Spleen (tissue), 7 donors: Measurements from ENCODE around the gene RPTN.

Experiments used
- CTCF ChIP-seq, 11 experiments: fragments of 200-600 bp in 7 of 11; fragments of 450-650 bp in 4 of 11; sonication (generic) in 4 of 11; IDR thresholded peaks in 8 of 11; conservative IDR thresholded peaks in 3 of 11; 1 replicate in 7 of 11; 2 replicates in 4 of 11; pipeline versions ENCODE4 v1.4.0 to v1.8.0; 2016 to 2021; ENCODE audit warnings: antibody characterized with exemption in 11 of 11, inconsistent platforms in 4 of 11, mild to moderate bottlenecking in 1 of 11
- POLR2A ChIP-seq, 3 donors: fragments of 450-650 bp; IDR thresholded peaks; one replicate each; pipeline ENCODE4 v1.5.1; 2017; ENCODE audit warnings: antibody characterized with exemption in 3 of 3, mild to moderate bottlenecking in 1 of 3
- POLR2AphosphoS5 ChIP-seq, 3 donors: sonication (generic); formaldehyde crosslinking; IDR thresholded peaks; one replicate each; pipeline ENCODE4 v1.5.1; 2017; ENCODE audit warnings: antibody characterized with exemption in 3 of 3
- donor health status: DM: no; HTN: no; CAD: no; lungs with moderate emphysema.
- donor health status: DM: no; HTN: no; CAD: no.
- donor health status: DM: no; HTN: no; CAD: no.

DNA sequence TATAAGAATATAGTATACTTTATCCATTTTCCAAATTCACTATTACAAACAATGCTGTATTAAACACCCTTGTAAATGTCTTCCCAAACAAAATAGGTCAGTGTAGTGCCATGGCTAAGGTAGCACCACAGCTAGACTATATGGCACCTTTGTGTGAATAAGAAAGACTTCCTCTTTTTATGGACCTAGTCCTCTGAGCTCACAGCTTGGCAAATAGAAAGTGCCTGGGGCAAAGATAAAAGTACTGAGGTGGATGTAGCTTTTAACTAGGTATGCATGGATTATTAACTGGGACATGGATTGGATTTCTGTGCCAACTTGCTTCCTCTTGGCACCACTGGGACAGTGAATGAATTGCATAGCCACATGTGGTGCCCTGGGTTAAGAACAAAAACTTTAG lies 40.0 kb upstream of the RPTN start:
- TF ChIP-seq CTCF (IDR thresholded peaks at IDR 0.05 in 8 of 11, conservative IDR thresholded peaks at IDR 0.05 in 3 of 11): no peak
- TF ChIP-seq POLR2AphosphoS5 (IDR thresholded peaks at IDR 0.05): no peak
- TF ChIP-seq POLR2A (IDR thresholded peaks at IDR 0.05): no peak
